ENCODE results near the gene PANX1.

PANX1 gene

GRCh38 chr11:94185416-94186084 lies 56.9 kb downstream of the PANX1 start:
- no peak overlapping the region for H3K4me2 ChIP-seq (ENCODE audit: low read depth, low read length, poor library complexity, severe bottlenecking)
- H3K4me3 ChIP-seq (ENCODE audit: insufficient read depth, low read length, poor library complexity, severe bottlenecking), result no peak overlapping the region
- no peaks in the 10 kb centered on the region for H3F3A ChIP-seq (ENCODE audit: insufficient read depth)
- no peak for TF ChIP-seq EZH2phosphoT487 (conservative IDR thresholded peaks at IDR 0.05; ENCODE audit: low read length)
- no peak for TF ChIP-seq CTCF (IDR thresholded peaks at IDR 0.05; ENCODE audit: insufficient read depth, low read length, poor library complexity, severe bottlenecking)
- H3K27me3 ChIP-seq (ENCODE audit: low read length), result no peaks in the 10 kb centered on the region
- H3K36me3 ChIP-seq (ENCODE audit: low read length), result no peaks in the 10 kb centered on the region
- no peak overlapping the region for H3K9ac ChIP-seq (ENCODE audit: low read length)
- no peaks in the 10 kb centered on the region; the same call in 1 of the 2 replicates for H4K20me1 ChIP-seq (ENCODE audit: low read depth, low read length)
- no peaks in the 10 kb centered on the region for H3K9me2 ChIP-seq (replicated peaks; ENCODE audit: insufficient read depth, low read length)
- H3K27ac ChIP-seq (ENCODE audit: low read depth, low read length), result no peak overlapping the region
- no peaks in the 10 kb centered on the region for H3K9me3 ChIP-seq (ENCODE audit: insufficient read depth, low read length)
- no peaks in the 10 kb centered on the region for H3K79me2 ChIP-seq (ENCODE audit: insufficient read depth, low read length)
- no peak overlapping the region for H2AFZ ChIP-seq (ENCODE audit: low read depth, low read length, severe bottlenecking)

GRCh38 chr11:94186342-94187203 lies 57.9 kb downstream of the PANX1 start:
- Histone ChIP-seq H3K4me2 (ENCODE audit: low read depth, low read length, poor library complexity, severe bottlenecking) (no peak overlapping the region), H3K79me2 (ENCODE audit: insufficient read depth, low read length) (no peaks in the 10 kb centered on the region), H3K9me2 (replicated peaks; ENCODE audit: insufficient read depth, low read length) (no peaks in the 10 kb centered on the region), H2AFZ (ENCODE audit: low read depth, low read length, severe bottlenecking) (no peak overlapping the region), H3K4me3 (ENCODE audit: insufficient read depth, low read length, poor library complexity, severe bottlenecking) (no peak overlapping the region), H3K9me3 (ENCODE audit: insufficient read depth, low read length) (no peaks in the 10 kb centered on the region), H4K20me1 (ENCODE audit: low read depth, low read length) (no peaks in the 10 kb centered on the region; the same call in 1 of the 2 replicates), H3K9ac (ENCODE audit: low read length) (no peak overlapping the region), H3K27ac (ENCODE audit: low read depth, low read length) (no peak overlapping the region), H3K27me3 (ENCODE audit: low read length) (no peaks in the 10 kb centered on the region), H3F3A (ENCODE audit: insufficient read depth) (no peaks in the 10 kb centered on the region), H3K36me3 (ENCODE audit: low read length) (no peaks in the 10 kb centered on the region)
- TF ChIP-seq EZH2phosphoT487 (conservative IDR thresholded peaks at IDR 0.05; ENCODE audit: low read length) (no peak), CTCF (IDR thresholded peaks at IDR 0.05; ENCODE audit: insufficient read depth, low read length, poor library complexity, severe bottlenecking) (no peak)

DNA sequence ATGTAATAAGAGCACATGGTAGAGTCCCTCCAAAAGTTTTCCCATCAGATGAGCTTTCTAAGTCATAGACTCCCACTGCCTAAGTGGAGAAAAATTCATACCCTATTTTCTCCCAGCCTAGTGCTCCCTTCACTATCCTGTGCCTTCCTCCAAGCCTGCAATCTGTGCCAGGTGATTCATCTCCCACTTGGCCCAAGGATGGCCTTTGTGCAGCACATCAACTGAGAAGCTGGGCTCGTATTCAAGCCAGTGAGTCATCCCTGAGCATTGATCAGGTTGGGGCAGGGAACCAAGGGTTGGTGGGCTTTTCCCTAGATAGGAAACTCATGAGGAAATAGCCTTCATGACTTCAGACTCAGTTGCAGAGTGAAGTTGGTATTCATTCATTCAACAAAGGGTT lies 64.6 kb downstream of the PANX1 start:
- Histone ChIP-seq H3K4me3 (ENCODE audit: insufficient read depth, low read length, poor library complexity, severe bottlenecking) (no peak overlapping the region), H3K27me3 (ENCODE audit: low read length) (no peaks in the 10 kb centered on the region), H3K9me3 (ENCODE audit: insufficient read depth, low read length) (no peaks in the 10 kb centered on the region), H3K27ac (ENCODE audit: low read depth, low read length) (no peak overlapping the region), H3K9me2 (replicated peaks; ENCODE audit: insufficient read depth, low read length) (no peaks in the 10 kb centered on the region), H3F3A (ENCODE audit: insufficient read depth) (no peaks in the 10 kb centered on the region), H4K20me1 (ENCODE audit: low read depth, low read length) (no peaks in the 10 kb centered on the region), H3K36me3 (ENCODE audit: low read length) (no peaks in the 10 kb centered on the region), H3K9ac (ENCODE audit: low read length) (no peak overlapping the region), H3K4me2 (ENCODE audit: low read depth, low read length, poor library complexity, severe bottlenecking) (no peak overlapping the region), H2AFZ (ENCODE audit: low read depth, low read length, severe bottlenecking) (no peak overlapping the region), H3K79me2 (ENCODE audit: insufficient read depth, low read length) (no peaks in the 10 kb centered on the region)
- TF ChIP-seq CTCF (IDR thresholded peaks at IDR 0.05; ENCODE audit: insufficient read depth, low read length, poor library complexity, severe bottlenecking), result no peak
- TF ChIP-seq EZH2phosphoT487 (conservative IDR thresholded peaks at IDR 0.05; ENCODE audit: low read length), result no peak

Data from SU-DHL-6 (cell line).